Heart right ventricle (tissue), 16 donors: ENCODE measurements around the gene ATRNL1. TPM values are rescaled to one million over a fixed set of nuclear protein-coding genes. Genes with fewer than 3 reads are reported as not detected.

Experiments
- ATAC-seq, 8 donors: fragments of 200-7000 bp; cut with Tn5 transposase; one replicate each; pipeline ENCODE4 v1.9.1; 2020; ENCODE audit warnings: mild to moderate bottlenecking in 8 of 8, moderate library complexity in 8 of 8, moderate number of reproducible peaks in 1 of 8
- DNase-seq, 2 donors: peaks; one replicate each; pipeline ENCODE4 v3.0.0-alpha.2; 2020
- H3K27ac ChIP-seq, 10 donors: fragments of 200-600 bp; sonication (generic) in 2 of 10; one replicate each; pipeline versions ENCODE4 v1.5.0 to v1.8.0; 2020 to 2022; ENCODE audit warnings: mild to moderate bottlenecking in 3 of 10
- H3K27me3 ChIP-seq, 7 donors: fragments of 200-600 bp; one replicate each; pipeline ENCODE4 v1.8.0; 2021 to 2022; ENCODE audit warnings: mild to moderate bottlenecking in 2 of 7
- H3K36me3 ChIP-seq, 9 donors: fragments of 200-600 bp; sonication (generic) in 1 of 9; one replicate each; pipeline versions ENCODE4 v1.5.0 to v1.8.0; 2020 to 2022; ENCODE audit warnings: mild to moderate bottlenecking in 2 of 9
- H3K4me1 ChIP-seq, 9 donors: fragments of 200-600 bp; sonication (generic) in 1 of 9; one replicate each; pipeline versions ENCODE4 v1.5.0 to v1.8.0; 2020 to 2022; ENCODE audit warnings: mild to moderate bottlenecking in 4 of 9
- H3K4me3 ChIP-seq, 10 donors: fragments of 200-600 bp; sonication (generic) in 2 of 10; one replicate each; pipeline versions ENCODE4 v1.5.0 to v1.8.0; 2020 to 2022; ENCODE audit warnings: mild to moderate bottlenecking in 7 of 10, moderate library complexity in 2 of 10
- H3K9me3 ChIP-seq, 11 donors: fragments of 200-600 bp in 10 of 11; sonication (generic) in 2 of 11; one replicate each; pipeline versions ENCODE4 v1.5.0 to v1.8.0; 2013 to 2022; ENCODE audit warnings: mild to moderate bottlenecking in 2 of 11, control low read depth in 1 of 11, moderate library complexity in 1 of 11
- WGBS, 2 donors: extraction: QIAGEN DNeasy Blood & Tissue Kit; methylation state at CpG; one replicate each; pipeline ENCODE4 v1.1.7; 2013; ENCODE audit warnings: inconsistent platforms in 1 of 2; 5-methylcytosine and 5-hydroxymethylcytosine counted together
- intact Hi-C, 10 donors: fragments of 100-400 bp; cut with DNase I; formaldehyde crosslinking; loops; one replicate each; pipeline versions ENCODE4 v1.11.1 to v1.14.2; 2022
- polyA plus RNA-seq, 2 donors: library from polyadenylated mRNA; stranded (reverse); fragments of 200-250 nt; gene quantifications; one replicate each; pipeline ENCODE4 v1.2.3, GENCODE V29; 2013
- total RNA-seq, 10 donors: library from RNA; stranded (reverse); fragmentation: NEBNext Ultra II Directional in 3 of 10; extraction: Animal tissue kit (Norgen Biotek cat#: 25700) in 3 of 10; gene quantifications; one replicate each; pipeline versions ENCODE4 v1.2.1 to v1.2.4, GENCODE V29; 2021 to 2023
- TF ChIP-seq, protein P1 (sequence below), 9 donors: fragments of 200-600 bp; sonication (generic) in 2 of 9; IDR thresholded peaks; one replicate each; pipeline versions ENCODE4 v1.5.0 to v1.8.0; 2021 to 2022; ENCODE audit warnings: antibody characterized with exemption in 9 of 9, mild to moderate bottlenecking in 5 of 9, moderate library complexity in 1 of 9
- donor health status: Arrhythmogenic right ventricular cardiomyopathy.
- donor health status: ischemic (EF 13 %, LVEDD 7.1; RV severe dilation, severe dysfunction).
- donor health status: healthy with polysubstance abuse.
- donor health status: DM: no; HTN: yes; CAD: no.
- donor health status: DM: no; HTN: no; CAD: no.
- donor health status: ischemic (EF 25% LVEDD 6.9; RV normal size, moderate dysfunction).
- donor health status: ischemic (EF 25% LVEDD 5.7; RV mildly dilated, moderate dysfunction).
- donor health status: healthy.
- donor health status: DM: yes; HTN: yes; CAD: no.
- donor health status: Ischemic cardiomyopathy.
- donor health status: ischemic (EF 35%, LVEDD 5.7; RV mildly dilated, moderate dysfunction).
- donor health status: nonischemic (EF 11% LVEDD 7.7; RV severe dilation, severe dysfunction).
- donor health status: DM: yes; HTN: yes; CAD: no.
- donor health status: PGD.
- donor health status: ischemic (EF 29% LVEDD 5.4; RV normal size, mild dysfunction).
- donor health status: nonischemic (EF 23%, LVEDD 6.1; RV moderate dilation, normal function).

Gene ATRNL1
- total and polyA plus RNA-seq, 12 donors = 0.06 to 22.4 (median 8.1) TPM; not detected in 1

DNA sequence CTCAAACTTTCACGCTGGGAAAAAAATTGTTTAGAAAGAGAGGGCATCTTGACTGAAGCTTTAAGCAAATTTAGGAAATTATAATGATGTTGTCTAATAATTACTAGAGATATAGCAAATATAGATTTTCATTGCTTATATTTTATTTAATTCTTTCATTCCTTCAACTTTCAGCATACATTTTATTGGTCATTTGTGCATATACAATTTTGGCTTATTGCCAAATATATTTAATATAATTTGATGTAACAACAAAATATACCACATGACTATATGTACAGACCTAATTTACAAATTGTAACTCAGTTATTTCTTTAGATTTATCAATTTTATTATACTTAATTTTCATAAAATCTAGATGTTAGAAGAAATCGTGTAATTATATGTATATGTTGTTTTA lies 390.1 kb downstream of the ATRNL1 start:
- H3K9me3 ChIP-seq = peaks cover 0 to 7% (median 0%) of the 10 kb centered on the region in 11 donors
- H3K36me3 ChIP-seq = no peaks in the 10 kb centered on the region
- TF ChIP-seq, protein P1, sequence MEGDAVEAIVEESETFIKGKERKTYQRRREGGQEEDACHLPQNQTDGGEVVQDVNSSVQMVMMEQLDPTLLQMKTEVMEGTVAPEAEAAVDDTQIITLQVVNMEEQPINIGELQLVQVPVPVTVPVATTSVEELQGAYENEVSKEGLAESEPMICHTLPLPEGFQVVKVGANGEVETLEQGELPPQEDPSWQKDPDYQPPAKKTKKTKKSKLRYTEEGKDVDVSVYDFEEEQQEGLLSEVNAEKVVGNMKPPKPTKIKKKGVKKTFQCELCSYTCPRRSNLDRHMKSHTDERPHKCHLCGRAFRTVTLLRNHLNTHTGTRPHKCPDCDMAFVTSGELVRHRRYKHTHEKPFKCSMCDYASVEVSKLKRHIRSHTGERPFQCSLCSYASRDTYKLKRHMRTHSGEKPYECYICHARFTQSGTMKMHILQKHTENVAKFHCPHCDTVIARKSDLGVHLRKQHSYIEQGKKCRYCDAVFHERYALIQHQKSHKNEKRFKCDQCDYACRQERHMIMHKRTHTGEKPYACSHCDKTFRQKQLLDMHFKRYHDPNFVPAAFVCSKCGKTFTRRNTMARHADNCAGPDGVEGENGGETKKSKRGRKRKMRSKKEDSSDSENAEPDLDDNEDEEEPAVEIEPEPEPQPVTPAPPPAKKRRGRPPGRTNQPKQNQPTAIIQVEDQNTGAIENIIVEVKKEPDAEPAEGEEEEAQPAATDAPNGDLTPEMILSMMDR (IDR thresholded peaks at IDR 0.05) = no peak
- ATAC-seq = no peak
- no peaks in the 10 kb centered on the region for H3K27me3 ChIP-seq
- no peak overlapping the region for H3K27ac ChIP-seq
- intact Hi-C loops = no loop called here
- no peaks in the 10 kb centered on the region for H3K4me1 ChIP-seq
- WGBS, 2 donors = 88 to 91% methylated on average over 2 of the region's 2 CpGs
- no peak for DNase-seq
- H3K4me3 ChIP-seq = no peak overlapping the region

GRCh38 chr10:115491526-115492140 lies 398.5 kb downstream of the ATRNL1 start:
- intact Hi-C loops = no loop called here
- TF ChIP-seq, protein P1 (IDR thresholded peaks at IDR 0.05) = no peak

GRCh38 chr10:115503546-115503945 lies 410.4 kb downstream of the ATRNL1 start:
- ATAC-seq (no peak), DNase-seq (no peak)
- Histone ChIP-seq H3K9me3 (peaks cover 0 to 45% (median 3%) of the 10 kb centered on the region in 11 donors), H3K4me3 (no peak overlapping the region), H3K27me3 (no peaks in the 10 kb centered on the region), H3K36me3 (no peaks in the 10 kb centered on the region), H3K4me1 (no peaks in the 10 kb centered on the region), H3K27ac (no peak overlapping the region)
- intact Hi-C loops = no loop called here
- TF ChIP-seq, protein P1 (IDR thresholded peaks at IDR 0.05) = no peak

More at GRCh38 chr10:115491526-115492140, 398.5 kb downstream of the ATRNL1 start:
- H3K4me1 ChIP-seq = no peaks in the 10 kb centered on the region
- H3K27me3 ChIP-seq = no peaks in the 10 kb centered on the region
- WGBS, 2 donors = 81 to 86% methylated on average over 10 of the region's 10 CpGs
- peaks cover 0 to 7% (median 0%) of the 10 kb centered on the region in 11 donors for H3K9me3 ChIP-seq
- no peaks in the 10 kb centered on the region for H3K36me3 ChIP-seq
- no peak overlapping the region for H3K4me3 ChIP-seq
- no peak for DNase-seq
- no peak for ATAC-seq
- no peak overlapping the region for H3K27ac ChIP-seq

GRCh38 chr10:115514895-115515294 lies 421.7 kb downstream of the ATRNL1 start:
- intact Hi-C loops = no loop called here

More at GRCh38 chr10:115514895-115515294, 421.7 kb downstream of the ATRNL1 start:
- Histone ChIP-seq H3K4me1 (no peaks in the 10 kb centered on the region), H3K27me3 (no peaks in the 10 kb centered on the region), H3K27ac (no peak overlapping the region), H3K4me3 (no peak overlapping the region), H3K9me3 (peaks cover 0 to 13% (median 0%) of the 10 kb centered on the region in 11 donors), H3K36me3 (no peaks in the 10 kb centered on the region)
- ATAC-seq (no peak), DNase-seq (no peak)
- TF ChIP-seq, protein P1 (IDR thresholded peaks at IDR 0.05) = no peak
- WGBS, 2 donors = 78 to 82% methylated on average over 2 of the region's 2 CpGs
